Calu3 (cell line): Measurements from ENCODE around the gene AMBRA1. TPM values are rescaled to one million over a fixed set of nuclear protein-coding genes. Genes with fewer than 3 reads are reported as not detected.

Experiments used
- BruUV-seq: library from RNA; stranded (reverse); fragments of 400-500 nt; replicated peaks from 2 replicates; lab custom pipeline; 2021; lab: Mats Ljungman, UMichigan
- CTCF ChIA-PET: fragments of 300-600 bp; sonication (Branson Sonifier 250); formaldehyde crosslinking; loops from one replicate; lab custom pipeline; 2022; ENCODE audit warnings: antibody characterized with exemption; lab: Charles Lee
- DNase-seq: peaks from one replicate; pipeline ENCODE4 v3.0.0; 2022
- H3K27ac Mint-ChIP-seq: one replicate; pipeline ENCODE4 v1.8.0; 2022; ENCODE audit warnings: mixed read lengths; ENCODE audit not compliant: unreplicated experiment
- H3K27me3 Mint-ChIP-seq: one replicate; pipeline ENCODE4 v1.8.0; 2022; ENCODE audit warnings: mixed read lengths; ENCODE audit not compliant: unreplicated experiment
- H3K36me3 Mint-ChIP-seq: one replicate; pipeline ENCODE4 v1.8.0; 2022; ENCODE audit warnings: mild to moderate bottlenecking, moderate library complexity, mixed read lengths; ENCODE audit not compliant: insufficient read depth, unreplicated experiment
- H3K4me1 Mint-ChIP-seq: one replicate; pipeline ENCODE4 v1.8.0; 2022; ENCODE audit warnings: mild to moderate bottlenecking, low read depth, mixed read lengths; ENCODE audit not compliant: unreplicated experiment
- H3K4me3 Mint-ChIP-seq: one replicate; pipeline ENCODE4 v1.8.0; 2022; ENCODE audit warnings: mild to moderate bottlenecking, low read depth, moderate library complexity, mixed read lengths; ENCODE audit not compliant: unreplicated experiment
- H3K9me3 Mint-ChIP-seq: one replicate; pipeline ENCODE4 v1.8.0; 2022; ENCODE audit warnings: low read depth, mixed read lengths; ENCODE audit not compliant: unreplicated experiment
- intact Hi-C: fragments of 100-400 bp; cut with micrococcal nuclease; formaldehyde crosslinking; loops from one replicate; pipeline ENCODE4 v1.10.0; 2022; ENCODE audit not compliant: unreplicated experiment
- total RNA-seq: library from RNA; stranded (reverse); gene quantifications from 2 replicates; pipeline ENCODE4 v1.2.3, GENCODE V29; 2022
- TF ChIP-seq, protein P1 (sequence below): fragments of 200-600 bp; IDR thresholded peaks from one replicate; pipeline ENCODE4 v1.8.0; 2022; ENCODE audit warnings: antibody characterized with exemption; ENCODE audit not compliant: unreplicated experiment

Gene AMBRA1
- total RNA-seq, 1 experiment from 2014 or later: 35.0 TPM

- CTCF ChIA-PET: interaction anchor here (1.0 to 2.2 kb wide), 5 partner anchors 9 to 28 kb away, joined by 3 to 8 read pairs (median 5); partner anchors contain the start of gene CHRM4
- peak; percentile 93 for DNase-seq
- intact Hi-C loops: loop anchor here (5.0 kb wide), 1 partner anchor 121 kb away; no protein-coding TSS in a partner anchor
- peak overlapping the region; percentile 82 for H3K27ac Mint-ChIP-seq
- TF ChIP-seq, protein P1, sequence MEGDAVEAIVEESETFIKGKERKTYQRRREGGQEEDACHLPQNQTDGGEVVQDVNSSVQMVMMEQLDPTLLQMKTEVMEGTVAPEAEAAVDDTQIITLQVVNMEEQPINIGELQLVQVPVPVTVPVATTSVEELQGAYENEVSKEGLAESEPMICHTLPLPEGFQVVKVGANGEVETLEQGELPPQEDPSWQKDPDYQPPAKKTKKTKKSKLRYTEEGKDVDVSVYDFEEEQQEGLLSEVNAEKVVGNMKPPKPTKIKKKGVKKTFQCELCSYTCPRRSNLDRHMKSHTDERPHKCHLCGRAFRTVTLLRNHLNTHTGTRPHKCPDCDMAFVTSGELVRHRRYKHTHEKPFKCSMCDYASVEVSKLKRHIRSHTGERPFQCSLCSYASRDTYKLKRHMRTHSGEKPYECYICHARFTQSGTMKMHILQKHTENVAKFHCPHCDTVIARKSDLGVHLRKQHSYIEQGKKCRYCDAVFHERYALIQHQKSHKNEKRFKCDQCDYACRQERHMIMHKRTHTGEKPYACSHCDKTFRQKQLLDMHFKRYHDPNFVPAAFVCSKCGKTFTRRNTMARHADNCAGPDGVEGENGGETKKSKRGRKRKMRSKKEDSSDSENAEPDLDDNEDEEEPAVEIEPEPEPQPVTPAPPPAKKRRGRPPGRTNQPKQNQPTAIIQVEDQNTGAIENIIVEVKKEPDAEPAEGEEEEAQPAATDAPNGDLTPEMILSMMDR: peak; percentile 67
- peaks cover 28% of the 10 kb centered on the region for H3K4me1 Mint-ChIP-seq
- H3K36me3 Mint-ChIP-seq: peaks cover 17% of the 10 kb centered on the region
- H3K4me3 Mint-ChIP-seq: peak overlapping the region; percentile 56
- H3K9me3 Mint-ChIP-seq: no peaks in the 10 kb centered on the region
- BruUV-seq: no TSS peak
- no peaks in the 10 kb centered on the region for H3K27me3 Mint-ChIP-seq
Observed at GRCh38 chr11:46363455-46364005, 230.3 kb downstream of the AMBRA1 start.

DNA sequence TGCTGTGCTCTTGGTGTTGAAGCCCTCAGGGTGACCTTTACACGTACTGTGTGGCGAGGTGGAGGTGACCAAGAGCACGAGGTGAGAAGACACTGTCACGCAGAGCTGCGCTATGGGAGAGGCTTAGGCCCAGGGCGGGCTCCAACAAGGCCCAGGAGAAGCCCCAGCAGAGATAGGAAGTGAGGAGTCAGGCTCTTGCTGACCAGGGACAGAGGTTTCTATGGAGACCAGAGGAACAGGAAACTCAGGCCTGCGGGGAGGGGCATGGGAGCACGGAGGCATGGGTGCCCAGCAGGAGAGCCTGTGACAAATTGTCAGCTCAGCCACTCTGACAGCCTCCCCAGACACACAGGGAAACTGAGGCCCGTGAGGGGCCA is 230.8 kb downstream of the AMBRA1 start:
- CTCF ChIA-PET: interaction anchor here (1.0 to 2.2 kb wide), 5 partner anchors 9 to 29 kb away, joined by 3 to 8 read pairs (median 3); partner anchors contain the start of genes CHRM4 and DGKZ
- Mint-ChIP-seq H3K9me3 (no peaks in the 10 kb centered on the region), H3K27ac (peak overlapping the region; percentile 82), H3K27me3 (no peaks in the 10 kb centered on the region), H3K4me1 (peaks cover 28% of the 10 kb centered on the region), H3K4me3 (peak overlapping the region; percentile 56), H3K36me3 (peaks cover 17% of the 10 kb centered on the region)
- intact Hi-C loops: loop anchor here (5.0 kb wide), 1 partner anchor 121 kb away; no protein-coding TSS in a partner anchor
- DNase-seq: peak; percentile 83
- BruUV-seq: no TSS peak
- TF ChIP-seq, protein P1: no peak

- Mint-ChIP-seq H3K9me3 (no peaks in the 10 kb centered on the region), H3K27ac (peak overlapping the region; percentile 82), H3K4me1 (peaks cover 32% of the 10 kb centered on the region), H3K27me3 (no peaks in the 10 kb centered on the region), H3K4me3 (peak overlapping the region; percentile 56), H3K36me3 (peaks cover 17% of the 10 kb centered on the region)
- TF ChIP-seq, protein P1: no peak
- no TSS peak for BruUV-seq
- CTCF ChIA-PET: interaction anchor here (1.0 to 2.2 kb wide), 5 partner anchors 8 to 29 kb away, joined by 3 to 8 read pairs (median 4); partner anchors contain the start of genes CHRM4 and DGKZ
- no peak for DNase-seq
- intact Hi-C loops: loop anchor here (5.0 kb wide), 1 partner anchor 120 kb away; no protein-coding TSS in a partner anchor
Observed at GRCh38 chr11:46362156-46363030, 231.4 kb downstream of the AMBRA1 start.
